H1 (cell line): ENCODE results near the gene NTRK1. TPM values are rescaled to one million over a fixed set of nuclear protein-coding genes. Genes with fewer than 3 reads are reported as not detected.

Source experiments
- CTCF ChIA-PET: fragments of 300-600 bp; sonication (Branson Sonifier 250); formaldehyde crosslinking; loops from one replicate; lab custom pipeline; 2021; ENCODE audit not compliant: partially characterized antibody; lab: Charles Lee
- POLR2A ChIA-PET: fragments of 300-600 bp; sonication (Branson Sonifier 250); formaldehyde crosslinking; loops from one replicate; lab custom pipeline; 2021; ENCODE audit warnings: inconsistent platforms; ENCODE audit not compliant: partially characterized antibody; lab: Charles Lee
- DNase-seq, 2 experiments: peaks; one replicate each; pipeline versions ENCODE4 v3.0.0 to v3.0.0-alpha.2; 2010 to 2022; ENCODE audit warnings: low spot score in 2 of 2, low read depth in 1 of 2, mixed read lengths in 1 of 2
- FAIRE-seq: peaks from 2 replicates; lab custom pipeline; 2011; peaks lifted over from hg19 to GRCh38; lab: Jason Lieb, UNC
- H2AFZ ChIP-seq: 2 replicates; pipeline ENCODE4 v1.8.1; 2012; ENCODE audit warnings: low read length, inconsistent platforms
- H2AK5ac ChIP-seq: 2 replicates; pipeline ENCODE4 v1.6.1; 2013; ENCODE audit warnings: low read depth, low read length
- H2BK120ac ChIP-seq: replicated peaks from 2 replicates; pipeline ENCODE3; 2013; ENCODE audit warnings: low read depth, low read length, inconsistent platforms
- H2BK12ac ChIP-seq: 2 replicates; pipeline ENCODE4 v1.6.1; 2013; ENCODE audit warnings: low read depth, low read length
- H2BK15ac ChIP-seq: 2 replicates; pipeline ENCODE4 v1.6.1; 2013; ENCODE audit warnings: low read length
- H2BK20ac ChIP-seq: 2 replicates; pipeline ENCODE4 v1.6.1; 2013; ENCODE audit warnings: low read length
- H2BK5ac ChIP-seq: 2 replicates; pipeline ENCODE4 v1.6.1; 2013; ENCODE audit warnings: low read depth, low read length
- H3K14ac ChIP-seq: 2 replicates; pipeline ENCODE4 v1.6.1; 2013; ENCODE audit warnings: inconsistent platforms; ENCODE audit not compliant: insufficient read length
- H3K18ac ChIP-seq: 2 replicates; pipeline ENCODE4 v1.6.1; 2013; ENCODE audit warnings: low read length; ENCODE audit errors: extremely low read depth
- H3K23ac ChIP-seq: 2 replicates; pipeline ENCODE4 v1.6.1; 2013; ENCODE audit warnings: inconsistent platforms; ENCODE audit not compliant: insufficient read length
- H3K23me2 ChIP-seq: 2 replicates; pipeline ENCODE4 v1.6.1; 2013; ENCODE audit warnings: low read depth, low read length
- H3K27ac ChIP-seq: 2 replicates; pipeline ENCODE4 v1.6.1; 2011; ENCODE audit warnings: low read depth, low read length, inconsistent platforms
- H3K27me3 ChIP-seq, 4 experiments: replicated peaks in 1 of 4; 1 replicate in 1 of 4; 2 replicates in 3 of 4; pipeline versions ENCODE4 v1.6.1 to v1.8.1; 2011 to 2013; ENCODE audit warnings: low read length in 3 of 4, mild to moderate bottlenecking in 3 of 4, inconsistent platforms in 2 of 4, mixed read lengths in 2 of 4, moderate library complexity in 1 of 4; ENCODE audit not compliant: control insufficient read depth in 3 of 4, insufficient read depth in 3 of 4; ENCODE audit errors: extremely low read depth in 1 of 4
- H3K36me3 ChIP-seq, 4 experiments: 2 replicates each; pipeline versions ENCODE4 v1.6.1 to v1.8.1; 2011 to 2013; ENCODE audit warnings: mild to moderate bottlenecking in 4 of 4, low read length in 3 of 4, moderate library complexity in 2 of 4, control low read depth in 1 of 4, inconsistent platforms in 1 of 4; ENCODE audit not compliant: insufficient read depth in 4 of 4, control insufficient read depth in 2 of 4
- H3K4ac ChIP-seq: replicated peaks from 2 replicates; pipeline ENCODE3; 2013; ENCODE audit warnings: low read length, low read depth, mixed read lengths, inconsistent platforms; ENCODE audit not compliant: insufficient read length
- H3K4me1 ChIP-seq, 4 experiments: replicated peaks in 1 of 4; 1 replicate in 1 of 4; 2 replicates in 3 of 4; pipeline versions ENCODE4 v1.6.1 to v1.8.1; 2011 to 2013; ENCODE audit warnings: low read length in 3 of 4, inconsistent platforms in 2 of 4, mixed read lengths in 1 of 4; ENCODE audit not compliant: insufficient read depth in 4 of 4, control insufficient read depth in 3 of 4
- H3K4me2 ChIP-seq, 2 experiments: 2 replicates each; pipeline versions ENCODE4 v1.6.1 to v1.8.1; 2011 to 2013; ENCODE audit warnings: low read depth in 2 of 2, low read length in 2 of 2, control low read depth in 1 of 2, inconsistent platforms in 1 of 2, mild to moderate bottlenecking in 1 of 2; ENCODE audit not compliant: insufficient read depth in 1 of 2
- H3K4me3 ChIP-seq, 4 experiments: fragments of 200-600, 300-600 bp in 1 of 4; sonication (generic), shearing (Covaris generic), sonication (Bioruptor Twin) in 1 of 4; 2 replicates each; pipeline versions ENCODE4 v1.5.1 to v1.8.1; 2011 to 2016; ENCODE audit warnings: low read length in 4 of 4, low read depth in 3 of 4, control low read depth in 2 of 4, inconsistent platforms in 2 of 4, mild to moderate bottlenecking in 2 of 4, mixed read lengths in 1 of 4, moderate library complexity in 1 of 4; ENCODE audit not compliant: insufficient read depth in 2 of 4; ENCODE audit errors: extremely low read depth in 1 of 4
- H3K56ac ChIP-seq: replicated peaks from 2 replicates; pipeline ENCODE3; 2013; ENCODE audit warnings: low read depth, mild to moderate bottlenecking, mixed read lengths, low read length, inconsistent platforms; ENCODE audit not compliant: insufficient read length
- H3K79me1 ChIP-seq: 2 replicates; pipeline ENCODE4 v1.6.1; 2013; ENCODE audit warnings: low read depth, low read length, control low read depth
- H3K79me2 ChIP-seq, 2 experiments: 2 replicates each; pipeline versions ENCODE4 v1.6.1 to v1.8.1; 2012 to 2013; ENCODE audit warnings: low read length in 2 of 2, mild to moderate bottlenecking in 2 of 2, inconsistent platforms in 1 of 2; ENCODE audit not compliant: insufficient read depth in 2 of 2, control insufficient read depth in 1 of 2
- H3K9ac ChIP-seq, 4 experiments: replicated peaks in 1 of 4; 1 replicate in 1 of 4; 2 replicates in 3 of 4; pipeline versions ENCODE4 v1.6.1 to v1.8.1; 2011 to 2013; ENCODE audit warnings: low read depth in 3 of 4, low read length in 3 of 4, control low read depth in 2 of 4, mild to moderate bottlenecking in 2 of 4, moderate library complexity in 2 of 4, inconsistent platforms in 1 of 4; ENCODE audit errors: extremely low read depth in 1 of 4
- H3K9me3 ChIP-seq, 2 experiments: 2 replicates each; pipeline versions ENCODE4 v1.6.1 to v1.8.1; 2012 to 2013; ENCODE audit warnings: mild to moderate bottlenecking in 2 of 2, moderate library complexity in 2 of 2, control low read depth in 1 of 2, inconsistent platforms in 1 of 2, low read depth in 1 of 2, low read length in 1 of 2, mixed read lengths in 1 of 2; ENCODE audit not compliant: insufficient read depth in 2 of 2
- H4K20me1 ChIP-seq, 2 experiments: replicated peaks in 1 of 2; 2 replicates each; pipeline versions ENCODE3 to v1.8.1; 2011 to 2013; ENCODE audit warnings: inconsistent platforms in 2 of 2, low read length in 2 of 2, mild to moderate bottlenecking in 1 of 2; ENCODE audit not compliant: insufficient read depth in 2 of 2, control insufficient read depth in 1 of 2
- H4K5ac ChIP-seq: 2 replicates; pipeline ENCODE4 v1.6.1; 2013; ENCODE audit warnings: low read length, low read depth, mixed read lengths, inconsistent platforms; ENCODE audit not compliant: insufficient read length
- H4K8ac ChIP-seq: 2 replicates; pipeline ENCODE4 v1.8.0; 2013; ENCODE audit warnings: mild to moderate bottlenecking, moderate library complexity, low read length, inconsistent platforms; ENCODE audit not compliant: insufficient read depth; ENCODE audit errors: extremely low read depth
- H4K91ac ChIP-seq: replicated peaks from 2 replicates; pipeline ENCODE3; 2013; ENCODE audit warnings: low read length, mixed read lengths, inconsistent platforms; ENCODE audit not compliant: insufficient read length
- CREB1 ChIP-seq: IDR thresholded peaks from 2 replicates; pipeline ENCODE4 v1.6.1; 2012; ENCODE audit warnings: inconsistent platforms
- CTBP2 ChIP-seq: IDR thresholded peaks from 2 replicates; pipeline ENCODE4 v1.7.0; 2011; ENCODE audit warnings: borderline replicate concordance, mild to moderate bottlenecking, moderate library complexity, mixed read lengths, low read length; ENCODE audit not compliant: insufficient read depth, insufficient read length
- HDAC6 ChIP-seq: IDR thresholded peaks from one replicate; pipeline ENCODE4 v1.7.1; 2012; ENCODE audit warnings: low read depth, mild to moderate bottlenecking, inconsistent platforms, low read length, moderate library complexity
- SIX5 ChIP-seq: IDR thresholded peaks from 2 replicates; pipeline ENCODE4 v1.6.1; 2011; ENCODE audit warnings: mild to moderate bottlenecking, low read depth, low read length
- WGBS, 2 experiments: shearing (Covaris generic) in 1 of 2; methylation state at CpG; one replicate each; pipeline versions ENCODE4 v1.1.6 to v1.1.7; 2013 to 2015; ENCODE audit warnings: low lambda C conversion rate in 2 of 2, mixed read lengths in 2 of 2, inconsistent platforms in 1 of 2, low coverage in 1 of 2, missing lambda C conversion rate in 1 of 2; ENCODE audit not compliant: insufficient replicate concordance in 2 of 2, insufficient coverage in 1 of 2, insufficient read length in 1 of 2; ENCODE audit errors: extremely low coverage in 1 of 2, missing lambda C conversion rate in 1 of 2; 5-methylcytosine and 5-hydroxymethylcytosine counted together
- polyA plus RNA-seq, 7 experiments: library from polyadenylated mRNA; depleted of rRNA in 3 of 7; stranded (reverse) in 5 of 7; unstranded in 2 of 7; fragments of >200 nt in 5 of 7; fragments of 200-250 nt in 2 of 7; gene quantifications; 1 replicate in 5 of 7; 2 replicates in 1 of 7; 4 replicates in 1 of 7; pipeline versions ENCODE4 v1.2.1 to v1.2.3, GENCODE V29; 2011 to 2013; ENCODE audit warnings: missing spikeins in 2 of 7, mixed read lengths in 2 of 7
- total RNA-seq: library from RNA; stranded (reverse); fragmentation: NEBNext Ultra II Directional; extraction: Animal tissue kit (Norgen Biotek cat#: 25700); gene quantifications from 2 replicates; pipeline ENCODE4 v1.2.1, GENCODE V29; 2021
- TF ChIP-seq, protein P1 (sequence below), 3 experiments: IDR thresholded peaks; 1 replicate in 2 of 3; 2 replicates in 1 of 3; pipeline versions ENCODE4 v1.5.1 to v1.6.1; 2011; ENCODE audit warnings: low read length in 3 of 3, mild to moderate bottlenecking in 3 of 3, inconsistent platforms in 2 of 3, low read depth in 1 of 3, moderate library complexity in 1 of 3; ENCODE audit not compliant: insufficient read depth in 1 of 3; ENCODE audit errors: control extremely low read depth in 1 of 3

NTRK1 gene
- total and polyA plus RNA-seq, 2 of the 8 experiments (the other 6 are each of a cell fraction or from before 2014, with no cell fraction given), result 0.12 to 0.24 TPM

GRCh38 chr1:156840186-156840897 lies 20.3 kb upstream of the NTRK1 start:
- H3K4me1 ChIP-seq, result peaks cover 0 to 13% (median 11%) of the 10 kb centered on the region in 4 experiments; a peak in 5 of 7 replicates
- peaks cover 4% of the 10 kb centered on the region; the same call in 1 of the 2 replicates for H3K23me2 ChIP-seq
- H4K91ac ChIP-seq, result no peak overlapping the region
- no peak overlapping the region for H2BK120ac ChIP-seq
- H2BK5ac ChIP-seq, result no peak overlapping the region
- H2AFZ ChIP-seq, result no peak overlapping the region
- H4K5ac ChIP-seq, result no peak overlapping the region
- no peak overlapping the region for H3K56ac ChIP-seq
- H4K8ac ChIP-seq, result no peak overlapping the region
- H3K27ac ChIP-seq, result no peak overlapping the region
- CTCF ChIA-PET, result interaction anchor here (0.6 to 23.5 kb wide), 12 partner anchors 7 to 158 kb away, joined by 3 to 556 read pairs (median 6); partner anchors contain the start of genes INSRR, LRRC71, NTRK1 and SH2D2A
- no peak overlapping the region for H2AK5ac ChIP-seq
- H2BK12ac ChIP-seq, result no peak overlapping the region
- H3K36me3 ChIP-seq, result no peaks in the 10 kb centered on the region
- H3K9me3 ChIP-seq, result no peaks in the 10 kb centered on the region
- H3K18ac ChIP-seq, result no peak overlapping the region
- peaks cover 7 to 9% of the 10 kb centered on the region in 2 experiments for H4K20me1 ChIP-seq
- TF ChIP-seq SIX5 (no peak), CREB1 (no peak), CTBP2 (no peak), HDAC6 (no peak)
- TF ChIP-seq, protein P1, sequence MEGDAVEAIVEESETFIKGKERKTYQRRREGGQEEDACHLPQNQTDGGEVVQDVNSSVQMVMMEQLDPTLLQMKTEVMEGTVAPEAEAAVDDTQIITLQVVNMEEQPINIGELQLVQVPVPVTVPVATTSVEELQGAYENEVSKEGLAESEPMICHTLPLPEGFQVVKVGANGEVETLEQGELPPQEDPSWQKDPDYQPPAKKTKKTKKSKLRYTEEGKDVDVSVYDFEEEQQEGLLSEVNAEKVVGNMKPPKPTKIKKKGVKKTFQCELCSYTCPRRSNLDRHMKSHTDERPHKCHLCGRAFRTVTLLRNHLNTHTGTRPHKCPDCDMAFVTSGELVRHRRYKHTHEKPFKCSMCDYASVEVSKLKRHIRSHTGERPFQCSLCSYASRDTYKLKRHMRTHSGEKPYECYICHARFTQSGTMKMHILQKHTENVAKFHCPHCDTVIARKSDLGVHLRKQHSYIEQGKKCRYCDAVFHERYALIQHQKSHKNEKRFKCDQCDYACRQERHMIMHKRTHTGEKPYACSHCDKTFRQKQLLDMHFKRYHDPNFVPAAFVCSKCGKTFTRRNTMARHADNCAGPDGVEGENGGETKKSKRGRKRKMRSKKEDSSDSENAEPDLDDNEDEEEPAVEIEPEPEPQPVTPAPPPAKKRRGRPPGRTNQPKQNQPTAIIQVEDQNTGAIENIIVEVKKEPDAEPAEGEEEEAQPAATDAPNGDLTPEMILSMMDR (IDR thresholded peaks at IDR 0.05; ENCODE audit: control extremely low read depth in 1 of 3, insufficient read depth in 1 of 3, low read depth in 1 of 3, low read length in 3 of 3), result no peak
- no peak overlapping the region for H3K23ac ChIP-seq
- H3K4ac ChIP-seq, result no peak overlapping the region
- no peak overlapping the region for H2BK15ac ChIP-seq
- H3K4me3 ChIP-seq, result no peak overlapping the region
- peaks cover 22 to 37% (median 34%) of the 10 kb centered on the region in 4 experiments for H3K27me3 ChIP-seq
- no peak overlapping the region for H3K4me2 ChIP-seq
- WGBS, 2 experiments, result 69% methylated on average over 7 of the region's 8 CpGs; no CpG with 5 or more reads in 1 of the 2 experiments
- DNase-seq, result no peak
- H3K79me2 ChIP-seq, result no peaks in the 10 kb centered on the region
- POLR2A ChIA-PET, result interaction anchor here (1.0 to 1.3 kb wide), 2 partner anchors 20 to 48 kb away, joined by 3 read pairs; partner anchors contain the start of gene NTRK1
- H3K9ac ChIP-seq, result no peak overlapping the region
- FAIRE-seq, result no peak
- no peaks in the 10 kb centered on the region for H3K79me1 ChIP-seq
- H3K14ac ChIP-seq, result no peak overlapping the region
- no peak overlapping the region for H2BK20ac ChIP-seq
